NCI-H82 (cell line): ENCODE results near the gene FDXACB1.

Experiments
- DNase-seq: peaks from one replicate; lab custom pipeline; 2025; lab: John Stamatoyannopoulos, UW

FDXACB1 gene, protein sequence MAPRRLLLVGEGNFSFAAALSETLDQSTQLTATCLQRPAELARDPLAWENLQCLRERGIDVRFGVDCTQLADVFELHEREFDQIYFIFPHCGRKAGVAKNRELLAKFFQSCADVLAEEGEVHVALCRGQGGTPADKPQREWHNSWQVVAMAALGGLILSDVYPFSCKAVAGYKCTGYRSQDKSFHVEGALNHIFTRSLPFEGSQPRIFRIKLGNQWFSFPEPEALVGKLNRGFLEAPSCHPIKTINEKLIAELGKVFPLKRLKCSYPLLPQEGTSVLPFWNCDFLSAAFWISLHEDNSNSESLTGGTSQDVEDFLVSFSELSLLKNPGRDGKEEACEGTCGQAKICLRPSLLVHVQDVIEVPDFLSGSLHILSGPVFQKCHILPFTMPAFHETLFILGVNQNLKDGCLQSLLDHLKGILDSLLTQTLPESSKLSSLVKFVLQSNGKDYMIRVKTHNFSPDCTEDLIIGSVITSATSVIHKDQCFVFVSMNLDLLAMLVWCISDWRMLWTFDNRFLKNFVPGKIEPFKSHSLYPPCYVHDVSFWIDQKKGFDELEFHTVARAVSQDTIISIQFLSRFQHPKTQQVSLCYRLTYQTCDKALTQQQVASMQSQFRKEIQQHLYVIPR

DNA sequence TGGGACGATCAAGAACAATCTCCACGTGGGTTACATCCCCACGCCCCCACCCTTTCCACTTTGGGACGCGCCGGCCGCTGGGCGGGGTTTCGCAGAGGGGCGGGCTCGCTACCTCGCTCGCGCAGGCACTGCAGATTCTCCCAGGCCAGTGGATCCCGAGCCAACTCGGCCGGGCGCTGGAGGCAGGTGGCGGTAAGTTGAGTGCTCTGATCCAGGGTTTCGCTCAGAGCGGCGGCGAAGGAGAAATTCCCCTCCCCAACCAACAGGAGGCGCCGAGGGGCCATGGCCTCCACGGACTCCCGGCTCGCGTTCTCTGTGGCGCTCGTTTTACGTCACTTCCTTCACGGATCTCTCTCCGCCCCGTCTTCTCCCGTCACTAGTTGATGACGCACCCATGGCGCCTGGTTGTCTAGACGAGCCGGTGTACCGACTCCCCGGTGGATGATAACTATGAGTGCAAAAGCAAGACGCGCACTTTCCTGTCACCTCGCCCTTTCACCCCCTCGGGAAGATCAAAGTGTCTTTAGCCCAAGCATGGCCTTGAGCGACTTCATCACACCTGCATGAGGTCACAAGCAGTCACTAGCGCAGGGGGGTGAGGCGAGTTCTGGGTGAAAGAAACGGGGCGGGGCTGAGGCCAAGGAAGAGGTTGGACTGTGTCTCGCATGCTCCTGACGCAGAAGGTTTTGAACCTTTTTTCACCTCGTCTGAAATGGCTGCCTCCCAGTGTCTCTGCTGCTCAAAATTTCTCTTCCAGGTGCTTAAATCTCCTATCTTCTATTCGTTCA lies at the start of gene FDXACB1, which contains the start of gene CFAP68:
Gene FDXACB1 (minus strand): TSS at position 317 of the 788 bp plus-strand sequence. CDS start 33 bp downstream, at position 284.
Gene CFAP68 (plus strand): TSS at position 693 of the 788 bp plus-strand sequence. CDS start 20 bp downstream, at position 713.
- peak; percentile 98 for DNase-seq

DNA sequence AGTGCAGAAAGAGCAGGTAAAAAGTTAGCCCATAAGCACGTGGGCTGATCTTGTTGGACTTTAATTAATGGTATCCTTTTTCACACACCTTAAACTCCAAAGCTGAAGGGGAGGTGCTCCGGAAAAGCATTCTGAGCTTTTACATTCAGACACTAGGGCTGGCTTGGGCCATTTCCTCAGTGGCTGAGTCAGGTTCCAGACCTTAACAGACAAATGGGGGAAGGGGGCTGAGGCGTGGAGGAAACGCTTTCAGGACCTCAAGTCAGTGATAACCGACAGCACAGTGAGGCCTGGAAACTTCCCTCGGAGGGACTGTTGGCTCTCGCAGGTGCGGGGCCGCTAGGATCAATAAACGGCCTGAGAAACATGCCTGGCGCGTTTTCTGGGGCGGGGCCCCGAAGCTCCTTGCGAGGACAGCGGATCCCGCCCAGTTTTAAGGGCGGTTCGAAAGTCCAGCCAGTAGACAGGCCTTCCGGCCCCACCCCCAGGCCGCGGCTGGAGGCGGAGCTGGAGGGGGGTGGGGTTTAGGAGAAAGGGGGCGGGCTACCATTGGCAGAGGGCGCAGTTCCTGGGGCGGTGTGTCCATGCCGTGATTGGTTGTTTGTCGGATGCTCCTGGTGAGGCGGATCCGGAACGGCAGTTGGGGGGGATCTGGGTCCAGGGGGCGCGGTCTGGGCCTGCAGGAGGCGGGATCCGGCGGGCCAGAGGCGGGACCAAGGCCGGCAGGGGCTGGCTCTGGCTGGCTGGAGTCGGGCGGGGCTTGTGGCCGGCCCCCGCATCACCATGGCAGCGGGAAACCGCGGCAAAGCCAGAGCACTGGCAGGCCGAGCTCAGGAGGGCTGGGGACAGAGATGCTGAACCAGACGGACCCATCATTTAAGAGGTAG lies 47.8 kb upstream of the FDXACB1 start:
- peak; percentile 98 for DNase-seq

DNA sequence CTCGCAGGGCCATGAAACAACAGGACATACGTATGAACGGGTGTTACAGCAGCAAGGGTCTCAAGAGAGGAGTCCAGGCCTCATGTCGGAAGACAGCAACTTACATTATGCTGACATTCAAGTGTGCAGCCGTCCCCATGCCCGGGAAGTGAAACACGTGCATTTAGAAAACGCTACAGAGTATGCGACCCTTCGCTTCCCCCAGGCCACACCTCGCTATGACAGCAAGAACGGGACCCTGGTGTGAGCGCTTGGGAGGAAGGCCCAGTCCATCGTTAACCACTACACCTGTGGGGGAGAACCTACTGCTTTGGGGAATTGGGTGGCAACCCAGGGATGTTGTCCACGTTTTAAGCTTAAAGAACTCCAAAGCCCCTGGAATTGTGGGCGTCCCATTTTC lies 47.0 kb upstream of the FDXACB1 start:
- DNase-seq: no peak

DNA sequence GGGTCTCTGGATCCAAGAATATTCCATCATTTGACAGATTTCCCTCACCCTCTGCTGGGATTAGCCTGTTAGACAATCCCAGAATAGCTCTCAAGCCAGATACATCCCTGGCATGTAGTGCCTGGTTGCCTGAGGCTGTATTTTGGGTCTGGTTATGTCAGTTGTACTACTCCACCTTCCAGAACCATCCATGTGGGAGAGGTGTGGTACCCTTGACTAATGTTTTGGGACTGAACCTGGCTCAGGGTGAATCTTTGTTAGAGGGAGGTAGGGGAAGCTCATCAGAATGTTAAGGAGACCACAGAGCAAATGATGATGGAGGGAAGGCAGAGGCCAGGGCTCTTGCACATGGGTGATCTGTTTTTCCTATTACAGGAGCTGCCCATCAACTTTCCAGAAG lies 45.0 kb upstream of the FDXACB1 start:
- no peak for DNase-seq

DNA sequence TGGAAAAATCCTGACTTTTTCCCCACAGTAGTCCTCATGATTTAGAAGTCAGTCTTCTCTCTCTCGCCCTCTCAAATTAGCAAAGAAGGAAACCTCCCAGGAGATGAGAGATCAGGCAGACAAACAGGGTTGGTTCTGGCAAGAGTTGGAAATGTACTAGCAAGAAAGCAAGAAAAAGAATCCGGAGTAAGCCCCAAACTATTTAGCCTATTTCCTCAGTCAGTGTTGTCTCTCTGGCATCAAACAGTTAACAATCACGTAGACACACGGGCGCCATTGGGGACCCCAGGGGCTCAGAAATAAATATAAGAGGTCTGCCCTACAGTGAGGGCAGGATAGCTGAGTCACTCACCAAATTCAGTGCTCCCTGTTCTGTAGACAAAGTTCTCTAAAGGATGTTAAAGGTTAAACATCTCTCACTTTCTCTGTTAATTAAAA lies 44.4 kb upstream of the FDXACB1 start:
- DNase-seq: no peak

DNA sequence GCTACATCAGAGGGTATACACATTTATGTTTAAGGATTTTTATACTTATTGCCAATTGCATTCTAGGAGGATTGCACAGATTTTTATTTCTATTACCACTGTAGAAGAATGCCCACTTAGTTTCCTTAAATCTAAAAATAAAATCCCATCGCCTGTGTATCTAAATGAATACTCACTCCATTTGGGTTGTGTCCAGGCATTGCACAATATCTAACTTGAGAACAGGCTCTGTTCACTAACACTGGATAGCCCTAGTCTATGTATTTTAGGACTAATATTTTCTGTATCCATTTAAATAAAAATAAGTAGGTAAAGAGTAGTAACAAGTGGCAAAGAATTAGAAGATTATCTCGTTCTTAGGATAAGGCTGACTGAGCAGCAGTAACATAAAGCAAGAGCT lies 43.8 kb upstream of the FDXACB1 start:
- no peak for DNase-seq

DNA sequence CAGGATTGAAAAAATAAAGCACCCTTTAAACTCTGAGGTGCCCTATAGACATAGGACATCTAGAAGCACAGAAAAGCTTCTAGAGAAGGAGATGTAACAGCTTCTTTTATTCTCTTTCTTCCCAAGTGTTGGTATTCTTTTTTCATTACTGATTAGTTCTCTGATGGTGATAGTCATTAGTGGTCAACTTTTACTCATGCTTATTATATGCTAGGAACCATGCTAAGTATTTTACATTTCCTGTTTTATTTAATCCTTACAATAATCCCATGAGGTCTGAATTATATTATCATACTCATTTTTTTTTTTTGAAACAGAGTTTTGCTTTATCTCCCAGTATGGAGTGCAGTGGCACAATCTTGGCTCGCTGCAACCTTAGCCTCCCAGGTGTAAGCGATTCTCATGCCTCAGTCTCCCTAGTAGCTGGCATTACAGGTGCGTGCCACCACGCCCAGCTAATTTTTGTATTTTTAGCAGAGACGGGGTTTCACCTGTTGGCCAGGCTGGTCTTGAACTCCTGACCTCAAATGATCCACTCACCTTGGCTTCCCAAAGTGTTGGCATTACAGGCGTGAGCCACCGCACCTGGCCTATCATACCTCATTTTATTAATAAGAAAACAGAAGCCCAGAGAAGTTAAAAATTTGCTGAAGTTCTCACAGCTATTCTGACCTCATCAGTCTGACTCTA lies 42.7 kb upstream of the FDXACB1 start:
- DNase-seq: no peak

DNA sequence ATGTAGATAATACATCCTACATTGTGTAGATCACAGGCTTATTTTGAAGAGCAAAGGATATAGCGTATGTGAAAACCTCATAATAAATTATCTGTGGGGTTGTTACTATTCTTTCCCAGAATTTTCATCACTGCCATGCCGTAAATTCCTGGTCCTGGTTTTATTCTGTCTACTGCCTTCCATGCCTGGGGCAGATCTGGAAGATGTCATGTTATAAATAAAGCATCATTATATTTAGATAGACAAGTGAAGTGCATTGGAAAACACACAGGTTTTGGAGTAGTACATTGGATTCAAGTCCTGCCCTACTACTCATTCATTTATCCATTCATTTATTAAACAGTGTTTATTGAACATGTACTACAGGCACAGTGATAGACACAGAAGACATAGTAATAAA lies 41.9 kb upstream of the FDXACB1 start:
- no peak for DNase-seq

DNA sequence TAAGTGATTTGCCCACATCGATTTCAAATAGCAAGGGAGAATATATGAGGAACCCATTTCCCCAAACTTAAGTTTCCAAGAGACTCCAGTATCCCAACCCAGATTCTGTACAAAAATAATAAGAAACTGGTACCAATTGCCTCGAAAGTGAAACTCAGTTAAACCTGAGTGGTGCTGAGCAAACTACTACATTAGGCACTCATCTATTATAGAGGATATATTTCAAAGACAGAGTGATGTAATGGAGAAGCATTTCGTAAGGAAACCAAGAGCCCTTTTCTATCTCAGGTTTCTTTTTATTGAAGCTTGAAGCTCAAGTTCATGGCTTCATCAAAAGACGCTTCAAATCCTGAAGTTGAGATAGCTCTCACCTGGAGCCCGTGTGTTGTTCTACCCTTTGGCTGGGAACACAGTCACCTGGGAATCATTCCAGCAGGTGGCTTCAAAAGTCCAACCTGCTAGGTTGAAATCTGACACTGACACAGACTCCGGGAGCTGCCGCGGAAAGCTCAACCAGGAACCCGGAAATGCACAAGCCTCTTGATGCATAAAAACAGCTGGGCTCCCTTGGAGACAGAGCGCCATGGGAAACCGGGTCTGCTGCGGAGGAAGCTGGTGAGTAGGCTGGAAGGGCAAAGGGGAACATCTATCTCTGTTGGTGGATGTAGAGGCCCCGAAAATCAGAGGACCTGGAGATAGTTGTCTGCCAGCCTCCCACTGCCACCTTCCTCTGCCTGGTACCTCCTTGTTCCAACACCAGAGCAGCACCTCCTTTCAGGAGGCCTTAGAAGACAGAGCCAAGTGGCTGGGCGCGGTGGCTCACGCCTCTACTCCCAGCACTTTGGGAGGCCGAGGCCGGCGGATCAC lies 39.7 kb upstream of the FDXACB1 start, which contains the start of gene C11orf52:
Gene C11orf52 (plus strand): TSS at position 524 of the 867 bp plus-strand sequence. CDS start 60 bp downstream, at position 584.
- DNase-seq: peak; percentile 7

DNA sequence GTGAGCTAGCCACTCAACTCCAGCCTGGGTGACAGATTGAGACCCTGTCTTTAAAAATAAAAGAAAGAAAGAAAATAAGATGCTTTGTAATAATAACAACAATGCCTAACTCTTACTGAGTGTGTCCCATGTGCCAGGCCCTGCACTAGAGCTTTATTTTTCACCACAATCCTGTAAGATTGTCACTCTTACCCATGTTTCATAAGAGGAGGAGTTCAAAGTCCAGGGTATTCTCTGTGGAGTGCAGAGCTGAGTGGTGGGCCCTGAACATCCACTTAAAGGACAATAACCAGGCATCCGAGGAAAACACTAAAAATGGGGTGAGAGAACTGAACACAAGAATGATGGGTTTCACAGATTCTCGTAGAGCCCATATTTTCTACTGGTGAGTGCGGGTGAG lies 38.8 kb upstream of the FDXACB1 start:
- no peak for DNase-seq

DNA sequence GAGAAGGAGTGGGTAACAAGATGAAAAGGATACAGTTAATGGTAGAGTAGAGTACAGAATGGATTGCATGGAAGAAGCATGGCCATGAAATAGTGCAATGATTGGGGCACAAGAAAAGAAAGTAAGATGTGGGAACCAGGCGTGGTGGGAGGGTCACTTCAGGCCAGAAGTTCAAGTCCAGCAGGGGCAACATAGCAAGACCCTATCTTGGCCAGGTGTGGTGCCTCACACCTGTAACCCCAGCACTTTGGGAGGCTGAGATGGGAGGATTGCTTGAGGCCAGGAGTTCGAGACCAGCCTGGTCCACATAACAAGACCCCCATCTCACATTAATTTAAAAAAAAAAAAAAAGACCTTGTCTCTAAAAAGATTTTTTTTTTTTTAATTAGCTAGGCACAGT lies 38.3 kb upstream of the FDXACB1 start:
- no peak for DNase-seq

DNA sequence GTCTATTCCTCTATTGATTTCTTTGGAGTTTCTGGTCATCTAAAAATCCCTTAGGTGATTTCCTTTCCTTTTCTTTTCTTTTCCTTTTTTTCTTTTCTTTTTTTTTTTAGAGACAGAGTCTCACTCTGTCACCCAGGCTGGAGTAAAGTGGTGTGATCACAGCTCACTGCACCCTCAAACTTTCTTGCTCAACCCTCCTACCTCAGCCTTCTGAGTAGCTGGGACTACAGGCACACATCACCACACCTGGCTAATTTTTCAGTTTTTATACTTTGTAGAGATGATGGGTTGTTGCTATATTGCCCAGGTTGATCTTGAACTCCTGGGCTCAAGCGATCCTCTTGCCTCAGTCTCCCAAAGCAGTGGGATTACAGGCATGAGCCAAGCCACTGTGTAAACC lies 37.8 kb upstream of the FDXACB1 start:
- no peak for DNase-seq

DNA sequence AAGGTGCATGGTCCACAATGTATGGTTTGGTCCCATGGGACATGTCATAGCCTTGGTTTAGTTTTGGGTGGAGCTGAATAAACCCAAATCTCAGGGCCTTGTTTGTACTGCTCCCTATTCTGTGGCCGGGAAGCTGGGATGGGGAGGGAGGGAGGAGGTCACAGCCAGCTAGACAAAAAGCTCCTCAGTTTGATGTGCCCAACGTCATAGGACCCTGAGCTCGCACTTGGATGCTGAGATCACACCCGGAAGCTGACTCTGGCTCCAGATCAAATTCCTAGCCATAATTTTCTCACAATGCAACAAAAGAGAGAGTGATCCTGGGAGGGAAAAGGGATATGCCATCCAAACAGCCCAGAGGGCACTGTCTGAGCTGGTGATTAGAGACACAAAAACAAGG lies 35.0 kb upstream of the FDXACB1 start:
- no peak for DNase-seq

DNA sequence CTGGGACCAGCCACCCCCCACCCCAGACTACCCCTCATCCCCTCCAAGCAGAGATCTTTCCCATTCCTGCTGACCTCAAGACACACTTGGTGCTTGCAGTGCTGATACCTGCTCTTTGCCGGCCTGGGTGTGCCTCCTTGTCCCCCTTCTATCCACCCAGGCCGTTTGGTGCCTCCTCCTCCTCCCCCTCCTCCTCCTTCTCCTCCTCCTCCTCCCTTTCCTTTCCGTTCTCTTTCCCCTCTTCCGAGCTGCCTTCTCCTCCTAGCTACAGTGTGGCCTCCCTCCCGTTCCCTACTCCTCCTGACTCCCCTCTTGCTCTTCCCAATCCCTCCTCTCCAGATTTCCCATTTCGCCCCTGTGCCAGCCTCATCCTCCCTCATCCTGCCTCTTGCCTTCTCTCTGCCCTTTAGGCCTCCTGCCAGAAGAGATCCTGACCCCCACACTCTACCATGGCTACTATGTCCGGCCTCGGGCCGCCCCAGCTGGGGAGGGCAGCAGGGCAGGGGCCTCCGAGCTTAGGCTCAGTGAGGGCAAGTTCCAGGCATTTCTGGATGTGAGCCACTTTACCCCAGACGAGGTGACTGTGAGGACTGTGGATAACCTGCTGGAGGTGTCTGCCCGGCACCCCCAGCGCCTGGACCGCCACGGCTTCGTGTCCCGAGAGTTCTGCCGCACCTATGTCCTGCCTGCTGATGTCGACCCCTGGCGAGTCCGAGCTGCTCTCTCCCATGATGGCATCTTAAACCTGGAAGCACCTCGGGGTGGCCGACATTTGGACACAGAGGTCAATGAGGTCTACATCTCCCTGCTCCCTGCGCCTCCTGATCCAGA lies 34.3 kb upstream of the FDXACB1 start:
- DNase-seq: no peak

DNA sequence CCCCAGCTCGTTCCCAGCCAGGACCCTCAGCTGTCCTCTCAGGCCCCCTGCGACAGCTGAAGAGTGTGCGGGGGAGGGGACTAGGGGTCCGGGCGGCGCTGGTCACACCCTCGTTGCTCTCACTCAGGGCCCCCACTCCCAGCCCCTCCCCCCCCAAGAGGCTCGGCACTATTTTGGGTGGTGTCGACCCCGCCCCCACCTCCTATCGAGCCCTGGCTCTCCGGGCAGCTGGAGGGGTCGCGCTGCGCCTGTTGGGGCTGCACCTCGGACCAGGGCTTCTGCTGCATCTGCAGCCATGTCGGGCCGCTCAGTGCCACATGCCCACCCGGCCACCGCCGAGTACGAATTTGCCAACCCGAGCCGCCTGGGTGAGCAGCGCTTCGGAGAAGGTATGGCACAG lies 33.6 kb upstream of the FDXACB1 start, which contains the start of gene HSPB2:
Gene HSPB2 (plus strand): TSS at position 200 of the 400 bp plus-strand sequence. CDS start 96 bp downstream, at position 296.
- no peak for DNase-seq

DNA sequence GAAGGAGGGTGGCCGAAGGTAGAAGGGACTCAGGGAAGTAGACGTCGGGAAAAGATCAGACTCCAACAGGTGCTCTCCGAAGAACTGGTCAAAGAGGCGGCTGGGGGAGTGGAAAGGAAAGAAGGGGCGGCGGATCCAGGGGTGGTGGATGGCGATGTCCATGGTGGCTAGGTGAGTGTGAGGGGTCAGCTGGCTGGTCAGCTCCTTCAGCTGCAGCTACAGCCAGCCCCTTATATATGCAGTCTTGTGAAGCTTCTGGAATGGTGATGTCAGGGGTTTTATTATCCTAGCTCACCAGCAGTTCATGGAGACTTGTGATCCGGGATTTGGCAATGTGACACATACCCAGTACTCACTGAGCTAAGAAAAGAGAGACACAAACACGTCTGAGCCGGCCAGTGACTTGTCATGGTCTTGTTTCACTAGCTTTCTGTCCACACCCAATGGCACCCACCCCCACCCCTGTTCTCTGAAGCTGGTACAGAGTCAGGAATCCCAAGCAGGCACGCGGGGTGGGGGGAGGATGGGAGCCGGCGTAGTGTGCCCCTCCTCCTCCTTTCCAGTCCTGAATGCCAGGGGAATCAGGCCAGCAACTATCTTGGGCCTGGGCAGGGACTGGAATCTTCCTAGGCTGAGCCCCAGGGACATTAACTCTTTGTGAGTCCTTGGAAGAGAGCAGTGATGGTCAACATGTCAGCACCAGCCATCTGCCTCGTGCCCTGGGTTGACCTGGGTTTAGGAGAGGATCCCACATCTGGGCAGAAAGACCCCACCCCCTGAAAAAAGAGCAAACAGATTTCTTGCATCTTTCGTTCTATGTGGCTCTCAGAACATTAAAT lies 32.8 kb upstream of the FDXACB1 start, which contains the start of gene CRYAB:
Gene CRYAB (minus strand): TSS at position 208 of the 839 bp plus-strand sequence. CDS start 46 bp downstream, at position 162.
- DNase-seq: peak; percentile 8

DNA sequence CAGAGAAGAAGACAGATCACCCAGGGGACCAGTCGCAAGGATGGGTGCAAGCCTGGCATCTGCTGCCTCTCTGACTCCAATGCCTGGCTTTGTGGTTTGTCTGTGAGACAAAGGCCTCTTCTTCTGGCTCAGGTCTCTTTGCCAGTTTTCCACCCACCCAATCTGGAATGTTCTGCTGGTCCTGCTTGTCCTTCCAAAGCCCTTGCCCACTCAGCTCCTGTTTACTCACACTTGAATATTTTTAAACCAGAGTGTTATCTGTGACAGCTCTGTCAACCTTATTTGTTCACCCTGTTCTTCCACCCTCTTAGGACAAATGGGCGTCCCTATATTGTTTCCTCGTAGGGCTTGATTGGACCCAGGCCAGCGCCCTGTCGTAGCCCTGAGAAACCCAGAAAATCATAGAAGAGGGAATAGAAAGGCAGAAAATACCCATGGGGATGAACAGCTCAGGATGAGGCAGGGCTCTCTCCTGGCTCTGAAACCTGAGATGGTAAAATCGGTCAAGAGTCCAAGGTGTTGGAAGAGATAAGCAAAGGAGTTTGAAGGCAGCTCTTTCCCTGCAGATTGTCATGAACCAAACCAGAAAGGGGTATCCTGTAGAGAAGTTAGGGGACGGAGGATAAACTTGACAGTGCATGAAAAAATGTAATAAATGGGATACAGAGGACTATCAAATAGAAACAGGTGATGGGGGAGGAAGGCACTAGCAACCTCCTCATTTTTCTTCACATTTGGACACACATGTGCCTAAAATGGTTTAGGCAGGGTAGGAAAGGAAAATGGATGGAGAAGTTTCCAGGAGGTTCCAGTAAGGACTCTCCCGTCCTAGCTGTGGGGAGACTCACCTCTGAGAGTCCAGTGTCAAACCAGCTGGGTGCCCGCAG lies 32.0 kb upstream of the FDXACB1 start:
- no peak for DNase-seq
